GM18861 (cell line): ENCODE results near the gene LDLRAD2.

ENCODE experiments used
- ATAC-seq: cut with Tn5 transposase; IDR thresholded peaks from one replicate; pipeline ENCODE4 v1.9.1; 2021; ENCODE audit not compliant: unreplicated experiment

Gene LDLRAD2

GRCh38 chr1:21841852-21842466, 29.9 kb downstream of the LDLRAD2 start:
- no peak for ATAC-seq

- ATAC-seq, result no peak
Observed at GRCh38 chr1:21842606-21843162, 30.6 kb downstream of the LDLRAD2 start.

- ATAC-seq, result no peak
Observed at GRCh38 chr1:21843208-21843607, 31.1 kb downstream of the LDLRAD2 start.

- no peak for ATAC-seq
Observed at GRCh38 chr1:21843996-21844395, 31.9 kb downstream of the LDLRAD2 start.

GRCh38 chr1:21845646-21846641, 33.9 kb downstream of the LDLRAD2 start:
- no peak for ATAC-seq

- no peak for ATAC-seq
Observed at GRCh38 chr1:21847223-21848205, 35.4 kb downstream of the LDLRAD2 start.

GRCh38 chr1:21848524-21849174, 36.6 kb downstream of the LDLRAD2 start:
- ATAC-seq, result no peak

GRCh38 chr1:21849909-21850576, 38.0 kb downstream of the LDLRAD2 start:
- no peak for ATAC-seq

GRCh38 chr1:21851430-21852250, 39.6 kb downstream of the LDLRAD2 start:
- ATAC-seq, result no peak

- ATAC-seq, result no peak
Observed at GRCh38 chr1:21852282-21853130, 40.4 kb downstream of the LDLRAD2 start.

- ATAC-seq, result no peak
Observed at GRCh38 chr1:21853131-21853427, 41.0 kb downstream of the LDLRAD2 start.

- no peak for ATAC-seq
Observed at GRCh38 chr1:21854090-21854750, 42.2 kb downstream of the LDLRAD2 start.

- no peak for ATAC-seq
Observed at GRCh38 chr1:21854751-21855131, 42.7 kb downstream of the LDLRAD2 start.

GRCh38 chr1:21855257-21856096, 43.4 kb downstream of the LDLRAD2 start:
- ATAC-seq, result no peak

- ATAC-seq, result no peak
Observed at GRCh38 chr1:21857142-21857839, 45.2 kb downstream of the LDLRAD2 start.
